GM18873 (cell line): ENCODE data around the gene COL7A1.

Experiments used
- ATAC-seq: cut with Tn5 transposase; IDR thresholded peaks from one replicate; pipeline ENCODE4 v1.9.1; 2021; ENCODE audit warnings: mild to moderate bottlenecking, moderate library complexity, moderate number of reproducible peaks; ENCODE audit not compliant: unreplicated experiment, low FRiP score

COL7A1 gene

GRCh38 chr3:48595075-48595525, at the start of gene COL7A1:
Gene COL7A1 (minus strand): TSS chr3:48595329. CDS start chr3:48595159, 170 bp downstream.
- ATAC-seq = no peak

DNA sequence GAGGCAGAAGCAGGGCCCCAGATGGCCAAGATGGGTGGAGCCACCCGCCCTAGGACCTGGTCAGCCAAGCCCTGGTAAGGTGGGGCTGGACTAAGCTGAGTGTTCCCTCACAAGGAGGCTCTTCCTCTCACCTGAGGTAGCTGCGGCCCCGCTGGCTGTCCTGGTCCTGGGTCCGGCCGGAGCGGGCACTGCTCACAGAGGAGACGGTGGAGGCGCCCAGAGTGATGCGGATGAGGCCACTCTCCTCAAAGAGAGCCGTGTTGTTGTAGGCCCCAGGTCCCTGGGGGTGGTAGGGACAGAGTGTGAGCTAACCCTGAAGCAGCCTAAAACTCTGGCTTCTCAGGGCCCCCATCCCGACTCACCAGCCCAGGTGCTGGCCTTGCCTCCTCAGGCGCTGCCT, 47.5 kb upstream of the COL7A1 start:
- no peak for ATAC-seq

GRCh38 chr3:48641396-48641795, 46.3 kb upstream of the COL7A1 start:
- no peak for ATAC-seq

- no peak for ATAC-seq
These were observed 44.9 kb upstream of the COL7A1 start for GRCh38 chr3:48639944-48640606.

GRCh38 chr3:48637305-48637704, 42.2 kb upstream of the COL7A1 start:
- no peak for ATAC-seq

DNA sequence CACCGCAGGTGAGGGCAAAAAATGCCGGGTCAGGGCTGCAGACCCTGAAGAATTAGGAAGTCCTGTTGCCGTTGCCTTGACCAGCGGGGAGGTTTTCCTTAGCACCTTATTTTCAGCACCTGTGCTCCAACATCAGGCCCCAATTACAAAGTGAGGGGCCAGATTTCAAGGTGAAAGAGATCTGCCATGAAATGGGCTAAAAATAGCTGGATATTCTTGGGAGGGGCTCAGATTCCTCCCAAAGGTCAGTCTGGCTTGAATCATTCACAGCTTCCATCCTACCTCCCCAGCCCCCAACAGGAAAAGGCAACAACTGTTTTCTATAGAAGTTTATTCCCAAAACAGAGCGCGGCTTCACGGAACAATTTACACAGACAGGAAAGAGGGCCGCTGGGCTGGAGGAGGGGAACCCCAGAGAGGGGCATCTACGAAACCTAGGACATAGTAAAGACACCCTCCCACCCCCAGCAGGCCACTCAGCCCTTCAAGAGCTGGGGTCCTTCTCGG, 41.1 kb upstream of the COL7A1 start:
- no peak for ATAC-seq

- peak; percentile 75 for ATAC-seq
These were observed 40.3 kb upstream of the COL7A1 start, which contains the start of gene SLC26A6 for GRCh38 chr3:48635222-48636021. Gene SLC26A6 (minus strand): TSS chr3:48635461. CDS start chr3:48635393, 68 bp downstream.

DNA sequence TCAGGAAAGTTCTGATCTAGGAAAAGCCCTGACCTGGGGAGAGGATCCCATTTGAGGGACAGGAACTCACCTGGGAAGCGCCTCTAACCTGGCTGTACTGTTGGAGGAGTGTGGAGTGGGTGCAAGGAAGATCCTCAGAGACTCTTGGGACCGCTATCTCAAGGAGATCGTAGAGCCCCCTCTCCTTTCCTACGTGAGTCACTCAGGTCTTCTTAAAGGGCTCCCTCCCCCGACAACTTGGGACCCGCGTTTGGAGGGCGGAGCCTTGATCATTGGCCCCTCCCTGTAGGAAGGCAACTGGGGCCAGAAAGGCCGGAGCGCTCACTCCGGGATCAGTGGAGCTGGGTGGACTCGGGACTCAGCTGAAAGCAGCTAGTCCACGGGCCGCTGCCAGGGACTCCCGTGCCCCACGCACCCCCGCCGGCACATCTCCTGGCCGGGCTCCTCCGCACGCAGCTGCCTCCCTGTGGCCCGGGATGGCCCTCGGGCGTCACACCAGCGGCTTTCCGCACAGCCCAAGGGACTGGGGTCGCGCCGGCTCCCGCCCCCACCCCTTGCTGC, 39.6 kb upstream of the COL7A1 start:
- peak; percentile 9 for ATAC-seq

DNA sequence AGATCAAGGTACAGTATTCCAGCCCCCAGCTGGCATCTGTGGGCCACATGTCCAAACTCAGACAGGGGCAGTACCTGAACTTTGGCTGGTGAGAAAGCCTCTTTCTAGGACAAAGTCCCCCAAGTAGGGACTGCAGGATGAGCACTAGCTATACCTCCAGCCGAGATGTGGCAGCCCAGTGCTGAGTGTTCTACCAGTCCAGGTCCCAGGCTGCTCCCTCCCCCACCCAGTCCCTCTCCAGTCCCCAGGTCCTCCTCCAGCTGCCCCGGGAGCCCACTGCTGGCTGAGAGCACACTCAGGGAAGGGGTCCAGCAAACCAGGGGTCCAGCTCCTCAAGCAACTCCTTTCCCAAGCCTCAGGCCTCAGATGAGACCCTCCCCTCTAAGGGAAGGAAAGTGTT, 38.6 kb upstream of the COL7A1 start:
- no peak for ATAC-seq

GRCh38 chr3:48633256-48633655, 38.1 kb upstream of the COL7A1 start:
- no peak for ATAC-seq

DNA sequence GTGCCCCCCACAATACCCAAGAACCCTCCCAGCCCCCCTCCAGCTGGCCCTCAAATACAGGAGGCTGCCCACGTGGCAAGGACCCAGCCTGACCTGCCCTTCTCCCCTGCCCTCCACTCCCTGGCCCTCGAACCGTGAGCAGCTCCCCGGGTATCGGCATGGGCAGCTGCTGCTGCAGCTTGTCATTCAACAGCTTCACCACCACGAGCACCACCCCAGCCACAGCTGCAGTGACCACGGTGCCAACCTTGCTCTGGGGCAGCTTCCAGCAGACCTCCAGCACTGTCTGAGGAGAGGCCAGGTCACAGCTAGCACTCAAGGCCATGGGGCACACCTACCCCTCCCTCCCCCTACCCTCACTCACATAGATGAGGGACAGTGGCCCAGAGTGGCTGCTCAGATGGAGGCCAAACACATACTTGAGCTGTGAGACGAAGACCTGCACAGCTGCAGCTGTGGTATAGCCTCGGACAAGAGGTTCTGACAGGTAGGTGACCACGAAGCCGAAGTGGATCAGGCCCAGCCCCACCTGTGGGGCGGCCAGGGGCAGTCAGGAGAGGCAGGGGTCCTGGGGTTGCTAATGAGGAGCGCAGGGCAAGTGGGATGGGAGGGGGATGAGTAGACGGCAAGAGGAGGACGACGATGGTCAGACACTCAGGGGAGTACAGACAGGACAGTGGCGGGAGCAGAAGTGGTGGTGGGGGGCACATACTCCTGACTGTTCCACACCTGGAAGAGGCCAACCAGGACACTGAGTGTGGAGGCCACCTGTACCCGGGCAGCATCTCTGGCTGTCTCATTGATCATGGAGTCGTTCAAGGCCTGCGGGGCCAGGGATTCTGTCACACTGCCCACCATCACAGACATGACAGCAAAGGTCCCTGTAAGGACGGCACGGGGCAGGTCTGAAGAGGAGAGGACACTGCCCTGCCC, 36.7 kb upstream of the COL7A1 start:
- ATAC-seq = no peak

DNA sequence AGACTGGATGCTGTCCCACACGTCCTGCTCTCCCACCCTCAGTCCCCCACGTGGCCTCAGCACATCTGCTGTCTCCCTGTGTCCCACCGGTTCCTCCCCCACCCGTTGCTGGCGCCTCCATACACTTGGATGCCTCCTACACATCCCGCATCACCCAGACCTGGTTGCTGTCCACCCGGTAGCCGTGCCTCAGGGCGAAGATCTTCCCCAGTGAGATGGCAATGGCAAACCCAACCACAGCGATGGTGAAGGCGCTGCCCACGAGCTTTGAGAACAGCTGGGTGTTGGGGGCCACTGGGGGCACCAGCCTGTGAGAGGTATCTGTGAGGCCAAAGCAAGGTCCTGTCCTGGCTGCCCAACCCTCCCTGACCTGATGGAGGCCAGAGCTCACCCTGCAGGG, 35.7 kb upstream of the COL7A1 start:
- ATAC-seq = no peak

GRCh38 chr3:48630407-48630806, 35.3 kb upstream of the COL7A1 start:
- no peak for ATAC-seq

DNA sequence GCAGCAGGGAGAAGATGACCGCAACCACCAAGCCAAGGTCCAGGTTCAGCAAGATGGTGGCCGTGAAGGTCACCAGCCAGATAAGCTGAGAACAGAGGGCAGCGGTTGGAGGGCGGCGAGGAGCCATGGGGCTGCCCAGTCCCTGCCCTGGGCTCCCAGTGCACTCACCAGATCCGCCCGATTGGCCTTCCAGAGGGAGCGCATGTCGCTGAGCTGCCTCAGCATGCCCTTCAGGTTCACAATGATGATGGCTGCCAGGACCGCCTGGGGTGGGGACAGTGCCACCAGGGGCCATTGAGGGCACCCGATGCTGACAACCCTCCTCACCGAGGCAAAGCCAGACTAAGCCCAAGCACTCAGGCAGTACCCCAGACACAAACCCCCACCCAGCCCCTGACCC, 34.8 kb upstream of the COL7A1 start:
- ATAC-seq = no peak

GRCh38 chr3:48628277-48629017, 33.3 kb upstream of the COL7A1 start:
- no peak for ATAC-seq

- no peak for ATAC-seq
These were observed 30.5 kb upstream of the COL7A1 start for GRCh38 chr3:48625600-48625999.

- no peak for ATAC-seq
These were observed 29.6 kb upstream of the COL7A1 start for GRCh38 chr3:48624767-48625166.

DNA sequence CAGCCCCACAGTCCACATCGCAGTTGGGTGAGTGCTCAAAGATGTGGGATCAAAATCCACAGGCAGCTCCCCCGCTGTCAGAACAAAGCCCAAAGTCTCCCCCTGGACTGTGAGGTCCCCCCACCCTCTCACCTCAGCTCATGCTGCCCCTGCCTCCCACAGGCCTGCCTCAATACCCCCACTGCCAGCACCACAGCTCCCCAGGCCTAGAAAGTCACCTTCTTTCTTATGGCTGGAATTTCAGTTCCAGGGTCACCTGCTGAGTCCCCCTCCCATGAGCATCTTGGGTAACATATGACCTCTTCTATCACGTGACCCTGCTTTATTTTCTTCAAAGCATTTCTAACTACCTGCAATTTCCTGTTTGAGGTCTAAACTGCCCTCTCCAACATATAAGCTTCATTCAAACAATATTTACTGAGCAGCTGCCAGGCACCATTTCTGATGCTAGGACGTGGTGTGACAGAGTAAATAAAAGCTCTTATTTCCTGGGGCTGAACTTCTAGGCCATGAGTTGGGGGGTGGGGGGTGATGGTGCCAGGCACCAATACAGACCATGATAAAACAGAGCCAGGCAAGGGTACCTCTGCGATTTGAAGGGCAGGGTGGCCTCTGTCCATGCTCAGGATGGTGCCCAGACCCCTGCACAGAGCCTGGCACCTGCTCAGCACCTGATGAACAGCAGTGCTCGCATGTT, 28.9 kb upstream of the COL7A1 start:
- ATAC-seq = no peak

DNA sequence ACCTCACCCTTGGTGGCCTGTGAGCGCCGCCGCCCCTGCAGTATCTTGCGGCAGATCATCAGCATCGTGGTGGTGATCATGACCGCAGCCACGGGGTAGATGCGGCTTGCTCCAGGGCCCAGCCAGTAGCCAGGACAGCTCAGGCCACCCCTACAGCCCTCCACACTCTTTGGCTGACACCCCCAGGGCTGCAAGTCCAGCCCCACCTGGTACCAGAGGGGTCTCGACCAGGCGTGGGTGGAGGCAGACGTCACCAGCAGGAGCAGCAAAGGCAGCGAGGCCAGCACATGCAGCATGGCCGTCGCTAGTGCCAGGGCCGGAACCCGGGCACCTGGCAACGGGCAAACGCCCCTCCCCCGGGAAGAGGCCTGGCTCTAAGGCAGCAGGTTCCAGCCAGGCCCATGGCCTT, 26.3 kb upstream of the COL7A1 start, which contains the start of gene TMEM89:
Gene TMEM89, minus strand, starts transcription at position 309 of the 409 bp plus-strand sequence. Its CDS starts 13 bp downstream, at position 296.
- ATAC-seq = no peak
